Activated CD4-positive, CD25-positive, alpha-beta regulatory T cell treated with anti-CD3 and anti-CD28 coated beads, Interleukin-2, amount 50 U/mL, for 72 hours (primary cell): Measurements from ENCODE around the gene SHROOM2.
"Not testable (repeated sequence)": the region's sequence is repeated elsewhere in the genome, so short reads cannot be mapped to it uniquely, and the experiment has no call there.

Experiments used
- DNase-seq: peaks from one replicate; pipeline ENCODE4 v3.0.0; 2021

The SHROOM2 gene

DNA sequence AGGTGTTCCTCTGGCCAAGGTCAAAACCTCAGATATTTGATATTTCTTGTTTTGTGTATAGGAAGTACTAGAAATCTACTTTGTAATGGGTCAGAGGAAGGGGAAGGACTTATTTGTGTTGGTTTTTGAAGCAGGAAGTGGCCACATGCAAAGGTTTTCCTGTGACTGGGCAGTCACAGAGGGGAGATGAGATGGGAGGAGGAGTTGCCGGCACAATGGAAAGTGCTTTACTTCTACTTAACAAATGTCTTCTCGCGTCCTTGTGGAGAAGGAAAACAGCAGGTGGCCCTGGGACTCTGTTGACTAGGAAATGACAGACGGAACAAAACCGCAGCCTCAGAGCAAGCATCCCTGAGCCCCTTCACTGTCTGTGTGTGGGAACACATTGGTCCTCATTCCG is 46.6 kb downstream of the SHROOM2 start:
- DNase-seq: no peak

DNA sequence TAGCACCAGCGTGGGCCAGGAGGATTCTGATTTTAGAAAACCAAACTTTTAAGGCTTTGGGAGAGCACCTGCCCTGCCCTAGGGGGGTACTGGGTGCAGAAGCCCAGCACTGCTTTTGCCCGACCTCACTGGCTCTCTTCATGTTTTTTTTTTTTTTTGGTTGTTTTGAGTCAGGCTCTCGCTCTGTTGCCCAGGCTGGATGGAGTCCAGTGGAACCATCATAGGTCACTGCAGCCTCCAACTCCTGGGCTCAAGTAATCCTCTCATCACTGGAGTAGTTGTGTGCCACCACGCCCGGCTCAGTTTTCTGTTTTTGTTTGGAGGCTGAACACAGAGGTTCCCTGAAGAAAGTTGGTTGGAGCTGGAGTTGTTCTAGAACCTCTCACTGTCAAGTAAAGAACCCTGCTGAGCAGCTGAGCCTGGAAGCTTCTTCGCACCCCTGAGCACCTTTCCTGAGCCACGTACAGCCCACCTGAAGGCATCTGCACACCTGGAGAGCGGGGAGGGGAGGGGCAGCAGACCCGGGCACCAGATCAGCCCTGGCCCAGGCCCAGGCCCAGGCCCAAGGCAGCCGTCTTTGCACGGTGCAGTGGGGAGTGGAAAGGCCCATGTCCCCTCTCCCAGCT is 49.5 kb downstream of the SHROOM2 start:
- DNase-seq: no peak

- DNase-seq: no peak
Measured at GRCh38 chrX:9842541-9842940, 56.3 kb downstream of the SHROOM2 start.

DNA sequence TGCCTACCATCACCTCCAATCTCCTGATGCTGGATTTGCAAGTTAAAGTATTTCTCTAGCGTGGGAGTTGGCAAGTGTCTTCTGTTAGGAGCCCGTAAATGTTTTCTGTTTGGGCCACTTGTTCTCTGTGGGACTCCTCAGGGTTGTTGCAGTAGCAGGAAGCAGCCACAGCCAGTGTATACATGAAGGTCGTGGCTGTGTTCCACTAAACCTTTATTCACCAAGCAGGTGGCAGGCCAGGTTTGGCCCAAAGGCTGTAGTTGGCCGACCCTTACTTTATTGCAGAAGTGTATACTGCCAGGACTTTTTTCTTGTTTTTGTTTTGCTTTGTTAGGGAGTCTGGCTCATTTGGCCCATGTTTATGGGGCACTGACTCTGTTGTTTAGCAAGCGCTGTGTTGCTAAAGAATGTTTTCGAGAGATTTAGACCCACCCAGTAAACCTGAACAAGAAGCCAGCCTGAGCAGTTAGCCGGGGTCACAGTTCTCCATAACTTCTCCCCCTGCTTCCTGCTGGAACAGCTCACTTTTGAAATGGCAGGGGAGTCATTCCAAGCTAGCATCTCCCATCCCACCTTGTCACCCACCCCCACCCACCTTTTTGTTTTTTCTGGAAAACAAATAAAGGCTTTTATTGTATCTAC is 58.8 kb downstream of the SHROOM2 start:
- DNase-seq: no peak

GRCh38 chrX:9845578-9845952 is 59.3 kb downstream of the SHROOM2 start:
- no peak for DNase-seq

GRCh38 chrX:9846631-9847030 is 60.4 kb downstream of the SHROOM2 start:
- DNase-seq: no peak

DNA sequence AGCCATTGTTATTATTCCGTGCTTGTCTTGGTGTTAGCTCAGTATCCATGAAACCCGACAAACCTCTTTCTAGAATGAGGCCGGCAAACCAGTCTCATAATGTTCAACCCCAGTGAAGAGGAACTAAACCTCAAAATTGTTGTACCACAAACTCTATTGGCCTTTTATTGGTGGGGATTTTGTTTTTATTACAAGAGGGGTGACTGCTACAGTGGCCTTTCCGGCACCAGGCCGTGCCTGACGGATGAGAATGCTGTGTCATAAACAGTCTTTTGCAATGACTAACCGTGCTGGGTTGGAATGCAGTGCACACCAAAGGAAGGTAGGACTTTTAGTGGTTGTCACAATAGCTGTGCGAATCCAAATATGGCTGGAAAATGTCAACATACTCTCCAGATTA is 60.8 kb downstream of the SHROOM2 start:
- no peak for DNase-seq

GRCh38 chrX:9848718-9849479 is 62.7 kb downstream of the SHROOM2 start:
- DNase-seq: no peak

- DNase-seq: no peak
Measured at GRCh38 chrX:9851890-9852289, 65.7 kb downstream of the SHROOM2 start.

- no peak for DNase-seq
Measured at GRCh38 chrX:9853307-9853706, 67.1 kb downstream of the SHROOM2 start.

GRCh38 chrX:9855561-9856283 is 69.5 kb downstream of the SHROOM2 start:
- DNase-seq: no peak

GRCh38 chrX:9856588-9856987 is 70.4 kb downstream of the SHROOM2 start:
- no peak for DNase-seq

GRCh38 chrX:9857575-9858474 is 71.6 kb downstream of the SHROOM2 start:
- no peak for DNase-seq

- DNase-seq: not testable (repeated sequence)
Measured at GRCh38 chrX:9858684-9859083, 72.5 kb downstream of the SHROOM2 start.

DNA sequence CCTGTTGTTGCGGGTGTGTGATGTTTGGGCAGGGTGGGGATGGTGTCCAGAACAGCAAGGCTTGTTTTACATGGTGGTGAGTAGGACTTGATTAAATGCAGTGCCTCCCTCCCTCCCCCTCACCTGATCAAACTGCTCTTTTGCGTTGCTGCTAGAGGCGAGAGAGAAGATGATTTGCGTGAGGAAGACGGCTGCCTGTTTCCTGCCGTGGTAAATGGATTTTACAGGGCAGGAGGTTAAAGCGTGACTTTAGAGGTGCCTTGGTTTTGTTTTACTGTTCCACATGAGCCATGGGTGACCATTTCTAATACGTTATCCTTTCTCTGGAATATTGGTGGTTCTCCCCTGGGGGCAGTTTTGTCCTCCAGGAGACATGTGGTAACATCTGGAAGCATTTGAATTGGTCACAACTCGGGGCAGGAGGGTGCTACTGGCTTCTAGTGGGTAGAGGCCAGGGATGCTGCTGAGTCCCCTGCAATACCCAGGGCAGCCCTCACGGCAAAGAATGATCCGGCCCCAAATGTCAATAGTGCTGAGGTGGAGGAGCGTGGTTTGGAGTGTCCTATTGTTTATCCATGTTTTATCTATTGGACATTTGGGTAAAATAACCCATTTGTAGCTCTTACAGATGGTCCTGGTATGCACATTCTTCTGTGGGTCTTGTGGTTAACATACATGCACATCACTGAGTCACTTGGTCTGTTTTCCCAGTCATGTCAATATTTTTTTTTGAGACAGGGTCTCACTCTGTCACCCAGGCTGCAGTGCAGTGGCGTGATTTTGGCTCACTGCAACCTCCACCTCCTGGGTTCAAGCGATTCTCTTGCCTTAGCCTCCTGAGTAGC is 73.7 kb downstream of the SHROOM2 start:
- no peak for DNase-seq

DNA sequence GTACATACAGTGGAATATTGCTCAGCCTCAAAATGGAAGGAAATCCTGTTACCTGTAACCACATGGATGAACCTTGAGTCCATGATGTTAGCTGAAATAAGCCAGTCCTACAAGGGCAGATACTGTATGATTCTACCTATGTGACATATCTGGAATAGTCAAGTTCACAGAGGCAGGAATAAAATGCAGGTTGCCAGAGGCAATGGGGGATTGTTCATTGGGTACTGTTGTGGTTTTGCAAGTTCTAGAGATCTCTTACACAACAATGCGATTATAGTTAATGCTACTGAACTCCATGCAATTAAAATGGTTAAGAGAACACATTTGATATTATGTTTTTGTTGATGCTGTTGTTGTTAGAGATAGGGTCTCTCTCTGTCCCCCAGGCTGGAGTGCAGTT is 74.6 kb downstream of the SHROOM2 start:
- no peak for DNase-seq

DNA sequence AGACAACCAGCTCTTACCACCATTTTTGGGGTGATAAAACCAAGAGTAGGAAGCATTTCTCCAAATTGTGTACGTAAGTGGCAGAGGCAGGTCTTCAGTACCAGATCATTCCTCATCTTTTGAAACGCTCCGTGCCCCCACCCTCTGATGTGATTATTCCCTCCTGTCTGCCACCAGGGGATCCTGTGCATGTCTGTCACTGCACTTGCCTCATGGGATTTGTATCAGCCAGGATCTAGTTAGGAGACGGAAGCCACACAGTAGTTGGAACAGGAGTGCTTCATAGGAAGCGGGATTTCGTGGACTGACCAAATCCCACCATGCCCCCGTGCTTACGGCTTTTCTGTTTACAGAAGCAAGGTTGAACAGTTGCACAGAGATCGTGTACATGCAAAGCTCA is 75.5 kb downstream of the SHROOM2 start:
- no peak for DNase-seq

DNA sequence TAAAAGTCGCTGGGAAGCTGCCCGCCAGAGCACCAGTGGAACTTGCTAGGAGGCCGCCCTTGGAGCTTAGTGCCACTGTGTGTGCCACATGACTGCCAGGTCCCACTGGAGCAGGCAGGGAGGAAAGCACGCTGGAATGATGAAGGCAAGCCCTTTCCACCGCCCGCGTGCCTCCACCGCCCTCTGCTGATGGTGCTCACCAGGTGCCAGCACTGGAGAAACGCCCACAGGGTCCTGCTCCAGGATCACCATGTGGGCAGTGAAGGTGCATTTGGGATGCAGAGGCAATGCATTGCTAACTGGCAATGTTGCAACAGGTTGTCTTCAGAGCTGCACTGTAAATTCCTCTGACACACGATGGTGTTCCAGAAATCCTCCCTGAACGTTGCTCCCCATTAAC is 76.3 kb downstream of the SHROOM2 start:
- DNase-seq: no peak

- no peak for DNase-seq
Measured at GRCh38 chrX:9862953-9863352, 76.7 kb downstream of the SHROOM2 start.

- no peak for DNase-seq
Measured at GRCh38 chrX:9864011-9864410, 77.8 kb downstream of the SHROOM2 start.

- no peak for DNase-seq
Measured at GRCh38 chrX:9865804-9866472, 79.7 kb downstream of the SHROOM2 start.
